HG03135 (cell line): ENCODE results near the gene SDK1.

Experiments used
- ATAC-seq: cut with Tn5 transposase; IDR thresholded peaks from one replicate; pipeline ENCODE4 v1.9.1; 2021; ENCODE audit warnings: mild to moderate bottlenecking, moderate library complexity; ENCODE audit not compliant: unreplicated experiment

The SDK1 gene

DNA sequence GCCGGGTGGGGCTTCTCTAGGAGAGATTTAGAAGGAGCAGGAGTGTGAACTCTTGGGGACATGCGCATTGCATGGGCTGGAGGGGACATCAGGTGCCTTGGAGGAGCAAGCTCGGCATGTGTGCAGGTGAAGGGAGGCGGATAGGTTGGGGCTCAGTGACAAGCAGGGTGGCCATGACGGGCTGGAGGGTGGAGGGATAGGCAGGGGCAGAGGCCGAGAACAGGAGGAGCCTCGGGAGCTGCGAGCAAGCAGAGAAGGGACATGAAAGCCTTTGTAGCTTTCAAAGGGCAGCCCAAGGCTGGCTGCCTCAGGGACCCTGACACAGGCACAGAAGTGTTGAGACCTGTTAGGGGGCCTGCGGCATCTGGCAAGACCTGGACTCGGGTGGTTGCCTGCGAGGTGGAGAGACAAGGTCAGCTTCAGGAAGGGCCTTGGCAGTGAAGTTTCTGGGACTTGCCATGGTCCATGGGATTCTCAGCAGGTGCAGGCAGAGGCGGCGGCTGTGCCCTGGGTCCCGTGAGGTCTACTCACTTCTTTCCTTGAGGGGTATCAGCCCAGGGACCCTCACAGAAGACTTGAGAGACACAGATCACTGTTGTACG, 664.8 kb downstream of the SDK1 start:
- no peak for ATAC-seq

DNA sequence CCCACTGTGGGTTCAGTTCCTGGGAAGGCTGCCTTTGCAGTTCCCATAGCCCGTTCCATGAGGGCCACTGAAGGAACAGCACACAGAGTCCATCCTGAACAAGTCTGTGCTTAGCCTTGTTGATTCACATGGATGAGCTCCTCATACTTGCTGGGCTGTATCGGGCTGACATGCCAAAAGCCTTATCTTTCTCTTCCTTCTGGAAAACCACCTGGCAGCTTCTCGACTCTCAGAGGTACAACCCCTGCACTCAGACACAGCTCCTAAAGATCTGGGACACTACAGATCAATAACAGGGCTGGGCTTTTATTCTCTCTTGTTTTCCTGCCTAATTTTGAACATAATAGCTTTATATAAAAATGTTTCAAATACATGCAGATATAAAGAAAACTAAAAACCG, 667.2 kb downstream of the SDK1 start:
- no peak for ATAC-seq

DNA sequence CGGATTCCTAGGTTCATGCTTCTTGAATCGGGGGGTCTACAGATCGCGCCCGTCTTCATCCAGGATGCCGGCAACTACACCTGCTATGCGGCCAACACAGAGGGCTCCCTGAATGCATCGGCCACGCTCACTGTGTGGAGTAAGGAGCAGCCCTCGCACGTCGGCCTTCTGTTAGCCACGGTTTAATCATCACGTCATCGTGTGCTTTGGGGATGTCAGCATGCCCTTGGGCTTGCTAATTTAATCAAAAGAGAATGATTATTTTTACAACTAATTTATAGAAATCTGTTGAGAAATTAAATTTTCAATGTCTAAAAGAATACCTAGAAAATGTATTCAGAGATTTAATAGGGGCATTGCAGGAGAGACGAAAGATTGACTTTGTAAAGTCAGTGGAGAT, 668.2 kb downstream of the SDK1 start:
- ATAC-seq = no peak

DNA sequence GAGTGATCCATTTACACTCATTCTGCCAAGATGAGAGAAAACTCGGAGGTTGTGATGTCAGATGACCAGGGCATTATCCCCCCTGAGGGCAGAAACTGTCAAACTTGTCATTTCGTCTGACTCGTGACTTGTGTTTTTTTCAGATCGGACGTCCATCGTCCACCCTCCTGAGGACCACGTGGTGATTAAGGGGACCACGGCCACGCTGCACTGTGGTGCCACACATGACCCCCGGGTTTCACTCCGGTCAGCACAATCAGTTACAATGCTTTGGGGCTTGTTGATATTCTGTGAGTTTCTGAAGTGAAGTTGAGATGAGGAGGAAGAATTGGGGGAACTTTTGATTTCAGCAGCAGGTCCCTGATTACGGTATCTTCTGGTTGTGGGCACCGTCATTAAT, 670.3 kb downstream of the SDK1 start:
- no peak for ATAC-seq

- no peak for ATAC-seq
These were observed 672.2 kb downstream of the SDK1 start for GRCh38 chr7:3973264-3973663.

- no peak for ATAC-seq
These were observed 673.3 kb downstream of the SDK1 start for GRCh38 chr7:3974329-3974728.

DNA sequence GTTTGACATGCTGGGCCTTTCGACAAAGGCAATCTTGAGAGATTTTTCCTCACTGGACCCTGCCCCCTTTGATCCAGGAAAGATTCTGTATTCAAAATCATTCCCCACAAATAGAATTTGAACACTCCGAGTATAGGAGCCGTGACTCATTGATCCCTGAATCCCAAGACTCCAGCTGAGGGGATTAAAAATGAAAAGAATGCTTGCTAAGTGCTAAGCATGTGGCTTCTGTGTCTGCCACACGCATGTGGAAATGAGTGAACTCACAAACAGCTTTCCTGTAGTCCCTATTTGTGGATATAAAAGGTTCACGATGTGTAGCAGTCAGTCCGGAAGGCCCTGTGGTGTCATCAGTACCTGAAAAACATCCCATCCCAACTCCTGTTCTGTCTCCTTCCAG, 674.3 kb downstream of the SDK1 start:
- ATAC-seq = no peak

DNA sequence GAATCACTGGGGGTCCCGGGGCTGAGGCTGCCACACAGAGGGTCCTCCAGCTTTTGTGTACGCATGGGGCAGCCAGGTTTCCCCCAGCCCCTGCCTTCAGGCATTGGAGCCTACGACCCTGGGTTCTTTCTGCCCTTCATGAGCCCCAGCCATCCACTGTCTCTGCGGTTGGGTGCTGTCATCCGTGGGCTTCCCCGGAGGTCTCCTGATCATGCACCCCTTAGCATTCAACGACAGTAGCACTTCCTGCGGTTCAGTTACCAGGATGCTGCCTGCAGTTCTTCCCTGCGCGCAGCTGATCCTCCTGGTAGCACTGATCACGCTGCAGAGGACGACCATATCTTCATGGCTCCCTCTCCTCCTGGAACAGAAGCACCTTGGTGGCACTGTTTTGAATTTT, 676.3 kb downstream of the SDK1 start:
- ATAC-seq = no peak

DNA sequence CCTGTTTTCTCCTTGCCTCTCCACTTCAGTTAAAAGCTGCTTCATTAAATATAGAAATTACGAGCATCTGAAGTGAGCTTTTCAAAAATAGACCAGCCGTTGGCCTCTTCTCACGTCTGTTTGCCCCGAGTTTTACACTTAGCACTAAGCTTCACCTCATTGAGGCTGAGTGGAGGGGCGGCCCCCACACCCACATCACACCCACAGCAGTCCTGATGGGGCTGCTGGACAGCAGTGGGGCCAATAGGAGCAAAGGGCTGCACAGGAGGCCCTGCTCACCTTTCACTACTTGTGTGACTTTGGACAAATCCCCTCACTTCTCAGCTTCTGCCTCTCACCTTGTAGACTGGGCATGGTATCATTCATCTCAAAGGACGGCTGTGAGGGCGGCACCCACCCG, 677.8 kb downstream of the SDK1 start:
- ATAC-seq = no peak

DNA sequence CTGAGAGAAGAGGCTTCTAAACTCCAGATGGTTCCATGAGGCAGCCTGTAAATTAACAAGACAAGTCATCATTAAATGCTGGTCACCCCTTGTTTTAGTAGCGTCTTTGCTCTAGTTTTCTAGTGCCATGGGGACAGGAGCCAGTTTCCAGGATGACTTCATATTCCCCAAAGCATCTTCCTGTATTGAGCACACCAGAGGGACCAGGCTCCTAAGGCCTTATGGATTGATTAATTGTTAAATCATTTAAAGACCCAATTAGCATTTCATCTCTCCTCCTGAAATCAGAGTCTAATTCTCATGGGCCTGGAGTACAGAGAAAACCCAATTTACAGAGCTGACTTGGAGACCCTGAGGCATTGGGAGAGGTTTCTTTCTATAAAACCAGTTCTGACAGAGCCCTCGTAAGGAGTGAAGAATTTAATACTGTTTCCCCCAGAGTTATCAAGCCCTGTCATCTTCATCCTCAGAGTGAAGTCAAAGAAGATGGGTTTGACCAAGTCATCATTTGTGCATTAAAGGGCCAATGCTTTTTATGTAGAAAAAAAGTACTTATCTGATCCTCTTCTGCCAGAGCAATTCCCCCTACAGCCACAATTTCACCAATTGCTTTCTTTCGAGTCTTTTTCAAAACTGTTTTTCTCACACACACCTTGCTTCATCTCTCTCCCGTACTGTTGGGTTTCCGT, 678.7 kb downstream of the SDK1 start:
- no peak for ATAC-seq

GRCh38 chr7:3980300-3980643, 679.2 kb downstream of the SDK1 start:
- no peak for ATAC-seq

DNA sequence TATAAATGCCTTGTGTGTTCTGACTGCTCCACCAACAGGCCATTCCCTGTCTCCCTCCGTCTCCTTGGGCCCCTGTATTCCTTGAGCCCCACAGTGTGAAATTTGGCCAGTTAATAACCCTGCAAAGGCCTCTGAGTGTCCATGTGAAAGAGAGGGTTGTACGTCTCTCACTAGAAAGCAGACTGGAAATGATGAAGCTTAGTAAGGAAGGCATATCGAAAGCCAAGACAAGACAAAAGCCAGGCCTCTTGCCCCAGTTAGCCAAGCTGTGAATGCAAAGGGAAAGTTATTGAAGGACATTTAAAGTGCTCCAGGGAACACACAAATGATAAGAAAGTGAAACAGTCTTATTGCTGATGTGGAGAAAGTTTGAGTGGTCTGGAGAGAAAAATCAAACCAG, 680.2 kb downstream of the SDK1 start:
- ATAC-seq = no peak

- no peak for ATAC-seq
These were observed 683.4 kb downstream of the SDK1 start for GRCh38 chr7:3984456-3984855.

- no peak for ATAC-seq
These were observed 685.9 kb downstream of the SDK1 start for GRCh38 chr7:3986927-3987326.

DNA sequence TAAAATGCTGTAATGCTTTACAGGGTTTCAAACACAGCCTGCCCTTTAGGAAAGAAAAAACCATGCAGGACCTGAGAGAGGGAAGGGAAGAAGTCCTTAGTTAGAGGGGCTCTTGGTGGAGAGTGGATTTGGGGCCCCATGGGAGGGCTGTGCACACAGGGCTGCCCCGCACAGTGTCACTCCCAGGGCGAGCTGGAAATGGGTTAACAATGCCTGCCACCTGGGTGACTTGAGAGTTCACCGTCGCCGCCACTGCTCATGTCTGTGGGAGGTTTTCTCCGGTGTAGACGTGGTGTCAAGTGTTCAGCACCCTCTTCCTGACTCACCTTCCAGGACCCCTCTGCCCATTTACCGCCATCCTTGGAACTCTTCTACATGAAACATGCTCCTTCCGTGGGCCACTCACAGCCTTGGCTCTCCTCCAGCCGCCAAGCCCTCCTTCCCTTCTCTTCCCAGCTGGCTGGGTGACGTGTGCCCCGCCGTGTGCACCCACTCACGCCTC, 686.4 kb downstream of the SDK1 start:
- no peak for ATAC-seq

GRCh38 chr7:3989723-3990122, 688.7 kb downstream of the SDK1 start:
- ATAC-seq = no peak

DNA sequence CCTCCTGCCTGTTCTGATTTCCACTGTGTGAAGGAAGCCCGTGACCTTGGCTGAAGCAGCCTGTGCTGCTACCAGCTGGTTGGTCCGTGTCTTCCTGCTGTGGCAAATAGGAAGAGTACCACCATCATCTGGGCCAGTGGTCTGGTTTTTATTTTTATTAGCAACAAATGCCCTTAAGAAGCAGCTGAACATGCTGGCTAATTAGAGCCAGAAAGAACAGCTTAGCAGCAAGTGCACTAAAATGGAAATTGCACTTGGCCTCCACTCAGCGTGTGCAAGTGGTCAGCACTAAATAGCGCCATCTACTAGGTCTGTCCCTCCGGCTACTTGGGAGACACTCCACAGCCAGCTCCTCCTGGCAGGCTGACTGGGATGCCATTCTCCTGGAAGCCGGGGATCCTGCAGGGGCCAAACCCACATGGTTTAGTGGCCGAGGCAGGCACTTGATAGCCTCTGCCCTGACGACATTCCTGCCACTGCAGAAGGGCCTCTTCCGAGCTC, 690.7 kb downstream of the SDK1 start:
- no peak for ATAC-seq

- ATAC-seq = no peak
These were observed 691.8 kb downstream of the SDK1 start for GRCh38 chr7:3992841-3993240.

GRCh38 chr7:3994764-3995163, 693.7 kb downstream of the SDK1 start:
- no peak for ATAC-seq

- no peak for ATAC-seq
These were observed 694.1 kb downstream of the SDK1 start for GRCh38 chr7:3995187-3995586.

GRCh38 chr7:3998060-3998459, 697.0 kb downstream of the SDK1 start:
- ATAC-seq = no peak

- ATAC-seq = no peak
These were observed 699.1 kb downstream of the SDK1 start for GRCh38 chr7:4000139-4000538.

DNA sequence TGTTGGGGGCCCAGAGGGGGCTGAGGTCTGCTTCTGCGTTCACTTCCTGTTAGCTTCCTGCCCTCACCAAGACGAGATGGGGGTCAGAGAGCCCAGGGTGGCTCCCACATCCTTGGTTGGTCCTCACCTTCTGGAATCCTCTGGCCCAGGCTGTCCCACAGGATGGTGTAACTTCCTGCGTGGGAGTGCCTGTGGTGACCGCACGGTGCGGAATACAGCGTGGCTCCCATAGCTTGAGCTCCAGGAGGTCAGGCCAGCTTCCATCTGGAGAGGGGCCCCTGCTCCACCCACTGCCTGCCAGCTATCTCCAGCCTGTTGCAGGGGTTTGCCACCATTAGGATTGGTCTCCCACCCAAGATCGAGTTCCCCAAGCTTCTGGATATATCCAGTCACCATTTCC, 699.9 kb downstream of the SDK1 start:
- no peak for ATAC-seq
